ENCODE data around the gene ERGIC3.

ERGIC3 gene

GRCh38 chr20:35599776-35600120 lies 57.9 kb downstream of the ERGIC3 start:
- DNase-seq = no peak

- no peak for DNase-seq
Observed at GRCh38 chr20:35600176-35600992, 58.5 kb downstream of the ERGIC3 start.

DNA sequence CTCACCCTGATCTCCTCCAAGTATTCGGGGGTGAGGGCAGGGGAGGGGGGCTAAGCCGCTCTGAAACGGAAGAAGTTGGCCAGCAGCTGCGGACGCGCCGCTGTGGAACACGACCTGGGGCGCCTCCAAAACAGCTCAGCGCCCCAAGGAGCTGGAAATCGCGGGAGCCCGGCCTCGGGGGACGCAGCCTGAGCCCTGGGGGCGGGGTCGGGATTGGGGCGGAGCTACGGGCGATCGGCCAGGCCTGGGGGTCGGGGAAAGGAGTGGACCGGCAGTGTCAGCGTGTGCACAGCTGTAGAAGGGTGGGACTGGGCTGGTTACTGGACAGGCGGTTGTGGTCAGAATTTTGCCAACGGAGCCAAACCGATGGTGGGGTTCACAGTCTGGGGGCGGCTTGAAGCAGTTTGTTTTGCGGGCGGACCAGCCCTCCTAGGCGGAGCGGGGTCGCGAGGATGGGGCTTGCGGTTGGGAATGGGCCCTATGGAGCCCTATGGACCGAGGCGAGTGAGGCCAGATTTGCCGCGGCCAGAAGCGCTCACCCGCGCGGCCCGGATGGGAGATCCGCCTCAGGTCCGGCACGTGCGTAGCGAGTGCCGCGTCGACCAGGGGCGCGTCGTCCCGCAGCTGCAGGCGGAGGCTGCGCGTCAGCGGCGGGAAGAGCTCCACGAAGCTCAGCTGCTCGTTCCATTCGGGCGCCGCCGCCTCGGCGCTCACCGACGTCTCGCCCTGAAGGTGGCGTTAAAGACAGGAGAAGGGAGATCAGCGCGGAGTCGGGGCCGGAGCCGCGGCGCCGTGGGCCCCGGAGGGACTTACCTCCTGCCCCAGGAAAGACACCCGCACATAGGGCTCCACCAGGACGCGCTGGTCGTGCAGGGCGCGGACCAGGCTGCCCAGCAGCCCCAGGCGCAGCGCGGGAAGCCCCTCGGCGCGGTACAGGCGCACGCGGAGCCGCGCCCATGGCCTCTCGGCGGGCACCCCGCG lies 59.4 kb downstream of the ERGIC3 start:
- DNase-seq = peak; percentile 85

DNA sequence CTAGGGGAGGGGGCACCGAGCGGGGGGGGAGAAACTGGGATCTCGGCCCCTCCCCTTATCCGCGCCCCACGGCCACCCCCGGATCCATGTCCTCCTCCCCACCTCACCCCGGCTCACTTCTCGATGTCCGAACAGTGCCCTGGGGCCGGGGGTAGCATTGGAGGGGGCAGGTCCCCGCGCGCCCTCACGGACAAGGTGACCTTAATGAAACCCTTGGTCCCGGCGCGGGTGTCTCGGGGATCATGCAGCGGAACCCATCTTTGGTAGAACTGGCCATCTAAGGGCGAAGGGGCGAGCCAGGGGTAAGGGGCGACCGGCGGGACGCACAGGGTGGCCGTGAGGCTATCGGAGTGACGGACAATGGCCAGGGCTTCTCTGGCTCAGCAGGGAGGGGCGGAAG lies 60.1 kb downstream of the ERGIC3 start:
- DNase-seq = no peak

GRCh38 chr20:35602851-35603495 lies 61.1 kb downstream of the ERGIC3 start:
- no peak for DNase-seq

DNA sequence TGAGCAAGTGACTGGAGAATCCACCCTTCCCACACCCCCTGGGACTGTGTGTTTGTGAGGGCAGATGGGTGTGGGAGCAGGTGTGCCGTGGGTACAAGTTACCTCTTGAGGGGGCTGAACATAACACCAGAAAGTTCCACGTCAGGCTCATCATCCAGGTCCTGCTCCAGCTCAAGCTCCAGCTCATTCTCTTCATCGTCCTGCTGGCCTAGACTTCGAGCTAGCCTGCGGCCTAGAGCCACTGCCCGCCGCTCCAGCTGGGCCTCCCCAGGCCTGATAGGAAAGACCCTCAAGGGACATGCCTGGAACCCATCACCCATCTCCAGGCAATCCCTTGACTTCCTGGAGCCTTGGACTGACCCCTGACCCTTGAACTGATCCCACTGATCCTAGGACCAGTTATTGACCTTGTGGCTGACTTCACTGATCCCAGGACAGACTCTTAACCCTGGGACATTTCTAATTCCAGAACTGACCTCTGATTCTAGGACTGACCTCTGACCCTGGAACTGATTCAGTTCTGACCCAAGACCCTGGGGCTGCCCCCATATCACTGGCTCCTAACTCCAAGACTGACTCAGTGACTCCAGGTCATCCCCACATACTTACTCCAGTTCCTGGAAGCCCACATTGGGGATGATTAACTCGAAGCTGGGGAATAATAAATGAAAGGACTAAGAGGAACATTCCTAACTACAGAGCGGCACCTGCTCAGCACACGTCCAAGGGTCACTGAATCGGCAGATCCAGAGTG lies 62.0 kb downstream of the ERGIC3 start:
- DNase-seq = no peak

DNA sequence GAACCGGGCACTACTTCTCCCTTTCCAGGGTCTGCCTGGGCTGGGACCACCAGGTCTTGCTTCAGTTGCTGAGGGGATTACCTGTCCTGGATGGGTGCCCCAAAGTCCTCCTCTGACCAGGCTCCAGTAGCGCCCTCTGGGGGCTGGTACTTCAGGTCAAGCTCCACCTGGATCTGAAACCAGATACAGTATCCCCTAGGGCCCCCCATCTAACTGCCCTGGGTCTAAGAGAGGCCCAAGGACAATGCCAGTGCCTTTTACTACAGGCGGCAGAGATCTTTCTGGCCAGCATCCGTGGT lies 62.5 kb downstream of the ERGIC3 start:
- peak; percentile 47 for DNase-seq

DNA sequence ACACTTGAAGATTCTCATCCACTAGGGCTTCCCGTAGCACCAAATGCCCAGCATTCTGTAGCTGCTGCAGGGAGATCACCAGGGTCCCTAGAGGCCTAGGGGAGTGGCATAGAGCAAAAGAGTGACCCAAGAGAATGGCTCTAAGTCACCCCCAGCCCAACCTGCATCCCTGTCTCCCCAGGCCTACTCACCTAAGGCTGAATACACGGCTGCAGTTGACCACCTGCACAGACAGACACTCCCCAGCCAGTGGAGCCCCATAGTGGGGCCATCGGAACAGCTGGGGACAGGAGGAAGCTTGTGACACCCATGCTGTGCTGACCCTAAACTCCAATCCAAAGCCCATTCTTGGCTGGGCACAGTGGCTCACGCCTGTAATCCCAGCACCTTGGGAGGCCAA lies 64.2 kb downstream of the ERGIC3 start:
- DNase-seq = no peak

All from NCI-H82 (cell line).